Caco-2 (cell line): ENCODE results near the gene ZNF594. TPM values are rescaled to one million over a fixed set of nuclear protein-coding genes. Genes with fewer than 3 reads are reported as not detected.
"Not testable (repeated sequence)": the region's sequence is repeated elsewhere in the genome, so short reads cannot be mapped to it uniquely, and the experiment has no call there.

ENCODE experiments used
- BruUV-seq: library from RNA; stranded (reverse); fragments of 400-500 nt; replicated peaks from 2 replicates; lab custom pipeline; 2021; lab: Mats Ljungman, UMichigan
- CTCF ChIA-PET: fragments of 300-600 bp; sonication (Branson Sonifier 250); formaldehyde crosslinking; loops from one replicate; lab custom pipeline; 2022; ENCODE audit warnings: antibody characterized with exemption; lab: Charles Lee
- POLR2A ChIA-PET: fragments of 300-600 bp; sonication (Branson Sonifier 250); formaldehyde crosslinking; loops from one replicate; lab custom pipeline; 2022; ENCODE audit warnings: antibody characterized with exemption; lab: Charles Lee
- DNase-seq, 2 experiments: peaks; one replicate each; pipeline versions ENCODE4 v3.0.0 to v3.0.0-alpha.2; 2020 to 2022
- H3K27me3 ChIP-seq: replicated peaks from 2 replicates; pipeline ENCODE4 v1.6.0; 2011; ENCODE audit warnings: low read length; ENCODE audit not compliant: control insufficient read depth, insufficient read depth
- H3K36me3 ChIP-seq: 2 replicates; pipeline ENCODE4 v1.5.1; 2011; ENCODE audit warnings: low read length; ENCODE audit not compliant: control insufficient read depth, insufficient read depth
- H3K4me1 ChIP-seq: fragments of 250-450 bp; sonication (Bioruptor Pico); 2 replicates; pipeline ENCODE4 v1.5.1; 2020; ENCODE audit warnings: mild to moderate bottlenecking
- H3K4me3 ChIP-seq: 2 replicates; pipeline ENCODE4 v1.5.1; 2011; ENCODE audit warnings: low read depth, mild to moderate bottlenecking, control low read depth, low read length
- H3K9me3 ChIP-seq: fragments of 250-450 bp; sonication (Bioruptor Pico); 2 replicates; pipeline ENCODE4 v1.5.1; 2020; ENCODE audit warnings: mild to moderate bottlenecking, moderate library complexity
- H3K27ac Mint-ChIP-seq: one replicate; pipeline ENCODE4 v1.8.0; 2022; ENCODE audit warnings: mixed read lengths; ENCODE audit not compliant: unreplicated experiment
- H3K27me3 Mint-ChIP-seq: one replicate; pipeline ENCODE4 v1.8.0; 2022; ENCODE audit warnings: mixed read lengths; ENCODE audit not compliant: insufficient read depth, unreplicated experiment
- H3K36me3 Mint-ChIP-seq: one replicate; pipeline ENCODE4 v1.8.0; 2022; ENCODE audit warnings: mild to moderate bottlenecking, mixed read lengths; ENCODE audit not compliant: insufficient read depth, unreplicated experiment
- H3K4me1 Mint-ChIP-seq: one replicate; pipeline ENCODE4 v1.8.0; 2022; ENCODE audit warnings: low read depth, mixed read lengths; ENCODE audit not compliant: unreplicated experiment
- H3K4me3 Mint-ChIP-seq: one replicate; pipeline ENCODE4 v1.8.0; 2022; ENCODE audit warnings: mild to moderate bottlenecking, moderate library complexity, mixed read lengths; ENCODE audit not compliant: unreplicated experiment
- H3K9me3 Mint-ChIP-seq: one replicate; pipeline ENCODE4 v1.8.0; 2022; ENCODE audit warnings: mixed read lengths; ENCODE audit not compliant: unreplicated experiment
- intact Hi-C: fragments of 100-400 bp; cut with micrococcal nuclease; formaldehyde crosslinking; loops from one replicate; pipeline ENCODE4 v1.10.0; 2022; ENCODE audit not compliant: unreplicated experiment
- total RNA-seq: library from RNA; stranded (reverse); gene quantifications from 2 replicates; pipeline ENCODE4 v1.2.3, GENCODE V29; 2022
- TF ChIP-seq, protein P1 (sequence below), 2 experiments: fragments of 200-600 bp in 1 of 2; IDR thresholded peaks; 1 replicate in 1 of 2; 2 replicates in 1 of 2; pipeline versions ENCODE4 v1.5.1 to v1.8.0; 2011 to 2022; ENCODE audit warnings: antibody characterized with exemption in 1 of 2, control low read depth in 1 of 2, inconsistent platforms in 1 of 2, low read depth in 1 of 2, low read length in 1 of 2, mild to moderate bottlenecking in 1 of 2, moderate library complexity in 1 of 2; ENCODE audit not compliant: insufficient read depth in 1 of 2, severe bottlenecking in 1 of 2, unreplicated experiment in 1 of 2

Gene ZNF594
- total RNA-seq, 1 experiment from 2014 or later: 6.2 TPM

DNA sequence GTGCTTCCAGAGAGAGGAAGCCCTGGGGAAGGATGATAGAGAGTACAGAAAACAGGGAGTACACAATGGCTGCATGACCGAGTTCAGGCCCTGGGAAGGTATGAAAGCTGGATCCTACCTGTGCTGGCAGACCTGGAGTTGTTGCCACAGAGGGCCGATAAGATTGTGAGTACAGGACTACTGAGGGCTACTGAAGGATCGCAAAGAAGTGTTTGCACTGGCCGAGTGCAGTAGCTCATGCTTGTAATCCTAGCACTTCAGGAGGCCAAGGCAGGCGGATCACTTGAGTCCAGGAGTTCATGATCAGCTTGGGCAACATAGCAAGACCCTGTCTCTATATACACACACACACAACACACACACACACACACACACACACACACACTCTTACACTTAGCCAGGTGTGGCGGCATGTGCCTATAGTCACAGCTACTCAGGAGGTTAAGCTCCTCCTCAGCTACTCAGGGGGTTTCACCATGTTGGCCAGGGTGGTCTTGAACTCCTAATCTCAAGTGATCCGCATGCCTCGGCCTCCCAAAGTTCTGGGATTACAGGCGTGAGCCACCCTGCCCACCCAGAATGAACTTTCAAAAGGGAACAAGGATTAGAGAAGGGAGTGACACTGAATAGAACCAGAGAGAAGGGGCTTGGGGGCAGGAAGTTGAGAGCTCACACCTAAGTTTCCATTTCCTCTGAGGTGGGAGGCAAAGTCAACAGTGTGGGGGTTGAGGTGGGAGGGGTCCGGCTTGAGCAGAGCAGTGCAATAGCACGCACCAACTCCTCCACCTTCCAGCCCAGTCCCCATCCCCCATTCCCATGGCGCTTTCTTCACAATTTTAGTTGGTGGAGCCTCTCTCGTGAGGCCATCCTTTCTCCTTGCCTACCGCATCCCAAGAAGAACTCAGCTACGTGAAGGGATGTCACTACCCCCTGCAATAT lies 35.5 kb upstream of the ZNF594 start:
- no peaks in the 10 kb centered on the region for H3K27me3 ChIP-seq
- intact Hi-C loops: no loop called here
- Mint-ChIP-seq H3K9me3 (no peaks in the 10 kb centered on the region), H3K4me3 (no peak overlapping the region), H3K27me3 (no peaks in the 10 kb centered on the region), H3K4me1 (no peaks in the 10 kb centered on the region), H3K36me3 (no peaks in the 10 kb centered on the region), H3K27ac (no peak overlapping the region)
- no peaks in the 10 kb centered on the region; the same call in 1 of the 2 replicates for H3K36me3 ChIP-seq
- no peaks in the 10 kb centered on the region for H3K9me3 ChIP-seq
- TF ChIP-seq, protein P1, sequence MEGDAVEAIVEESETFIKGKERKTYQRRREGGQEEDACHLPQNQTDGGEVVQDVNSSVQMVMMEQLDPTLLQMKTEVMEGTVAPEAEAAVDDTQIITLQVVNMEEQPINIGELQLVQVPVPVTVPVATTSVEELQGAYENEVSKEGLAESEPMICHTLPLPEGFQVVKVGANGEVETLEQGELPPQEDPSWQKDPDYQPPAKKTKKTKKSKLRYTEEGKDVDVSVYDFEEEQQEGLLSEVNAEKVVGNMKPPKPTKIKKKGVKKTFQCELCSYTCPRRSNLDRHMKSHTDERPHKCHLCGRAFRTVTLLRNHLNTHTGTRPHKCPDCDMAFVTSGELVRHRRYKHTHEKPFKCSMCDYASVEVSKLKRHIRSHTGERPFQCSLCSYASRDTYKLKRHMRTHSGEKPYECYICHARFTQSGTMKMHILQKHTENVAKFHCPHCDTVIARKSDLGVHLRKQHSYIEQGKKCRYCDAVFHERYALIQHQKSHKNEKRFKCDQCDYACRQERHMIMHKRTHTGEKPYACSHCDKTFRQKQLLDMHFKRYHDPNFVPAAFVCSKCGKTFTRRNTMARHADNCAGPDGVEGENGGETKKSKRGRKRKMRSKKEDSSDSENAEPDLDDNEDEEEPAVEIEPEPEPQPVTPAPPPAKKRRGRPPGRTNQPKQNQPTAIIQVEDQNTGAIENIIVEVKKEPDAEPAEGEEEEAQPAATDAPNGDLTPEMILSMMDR (IDR thresholded peaks at IDR 0.05; ENCODE audit: insufficient read depth in 1 of 2, low read depth in 1 of 2, low read length in 1 of 2, severe bottlenecking in 1 of 2, unreplicated experiment in 1 of 2): no peak
- DNase-seq: no peak
- H3K4me3 ChIP-seq: no peak overlapping the region
- POLR2A ChIA-PET: no interaction called here
- CTCF ChIA-PET: no interaction called here
- no peaks in the 10 kb centered on the region for H3K4me1 ChIP-seq
- BruUV-seq: no TSS peak

DNA sequence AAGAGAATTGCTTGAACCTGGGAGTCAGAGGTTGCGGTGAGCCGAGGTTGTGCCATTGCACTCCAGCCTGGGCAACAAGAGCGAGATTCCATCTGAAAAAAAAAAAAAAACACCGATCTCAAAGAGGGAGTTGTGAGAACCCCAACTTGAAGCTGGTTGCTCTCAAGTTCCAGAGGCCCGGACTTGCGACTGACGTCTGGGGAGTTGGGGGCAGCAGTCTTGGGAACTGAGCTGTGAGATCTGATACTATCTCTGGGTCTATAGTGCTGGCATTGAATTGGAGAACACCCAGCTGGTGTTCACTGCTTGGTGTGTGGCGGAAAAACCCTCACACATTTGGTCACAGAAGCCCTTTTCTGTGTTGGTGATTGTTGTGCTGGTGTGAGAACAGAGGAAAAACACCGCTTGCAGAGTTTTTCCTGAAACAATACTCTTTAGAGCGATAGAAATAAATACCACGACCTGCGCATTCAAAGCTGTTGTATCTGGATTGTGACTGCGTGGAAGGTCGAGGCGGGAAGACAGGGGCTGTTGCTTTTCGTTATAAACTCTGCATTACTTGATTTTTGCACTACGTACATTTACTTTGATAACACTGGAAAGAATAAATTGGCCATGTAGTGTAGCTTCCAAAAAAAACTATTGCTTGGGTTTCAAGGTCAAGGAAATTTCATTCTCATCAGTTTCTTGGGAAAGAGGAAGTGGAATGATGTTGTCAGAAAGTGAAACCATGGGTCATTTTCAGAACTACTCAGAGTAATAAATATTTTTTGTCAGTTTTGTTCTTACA lies 34.2 kb upstream of the ZNF594 start:
- intact Hi-C loops: no loop called here
- no peaks in the 10 kb centered on the region for H3K9me3 ChIP-seq
- H3K27me3 Mint-ChIP-seq: no peaks in the 10 kb centered on the region
- no peak overlapping the region for H3K4me3 Mint-ChIP-seq
- no peak overlapping the region for H3K4me3 ChIP-seq
- no peaks in the 10 kb centered on the region for H3K36me3 Mint-ChIP-seq
- H3K27me3 ChIP-seq: no peaks in the 10 kb centered on the region
- H3K4me1 ChIP-seq: no peaks in the 10 kb centered on the region
- TF ChIP-seq, protein P1 (IDR thresholded peaks at IDR 0.05; ENCODE audit: insufficient read depth in 1 of 2, low read depth in 1 of 2, low read length in 1 of 2, severe bottlenecking in 1 of 2, unreplicated experiment in 1 of 2): no peak
- no peaks in the 10 kb centered on the region for H3K36me3 ChIP-seq
- ChIA-PET CTCF (no interaction called here), POLR2A (no interaction called here)
- no TSS peak for BruUV-seq
- no peaks in the 10 kb centered on the region for H3K9me3 Mint-ChIP-seq
- no peaks in the 10 kb centered on the region for H3K4me1 Mint-ChIP-seq
- DNase-seq: no peak
- no peak overlapping the region for H3K27ac Mint-ChIP-seq

DNA sequence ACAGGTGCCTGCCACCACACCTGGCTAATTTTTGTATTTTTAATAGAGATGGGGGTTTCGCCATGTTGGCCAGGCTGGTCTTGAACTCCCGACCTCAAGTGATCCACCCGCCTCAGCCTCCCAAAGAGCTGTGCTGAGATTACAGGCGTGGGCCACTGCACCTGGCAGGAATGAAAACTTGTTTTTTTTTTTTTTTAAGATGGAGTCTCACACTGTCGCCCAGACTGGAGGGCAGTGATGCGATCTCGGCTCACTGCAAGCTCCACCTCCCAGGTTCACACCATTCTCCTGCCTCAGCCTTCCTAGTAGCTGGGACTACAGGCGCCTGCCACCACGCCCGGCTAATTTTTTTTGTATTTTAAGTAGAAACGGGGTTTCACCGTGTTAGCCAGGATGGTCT lies 30.2 kb upstream of the ZNF594 start:
- H3K9me3 Mint-ChIP-seq, intact Hi-C loops, H3K4me3 ChIP-seq, H3K27ac Mint-ChIP-seq, H3K27me3 Mint-ChIP-seq, DNase-seq, BruUV-seq, CTCF ChIA-PET, POLR2A ChIA-PET, H3K4me3 Mint-ChIP-seq, H3K27me3 ChIP-seq, H3K36me3 ChIP-seq, H3K4me1 Mint-ChIP-seq, H3K4me1 ChIP-seq, H3K9me3 ChIP-seq, H3K36me3 Mint-ChIP-seq: not testable (repeated sequence)
